ENCODE measurements around the gene CD200R1L. TPM values are rescaled to one million over a fixed set of nuclear protein-coding genes. Genes with fewer than 3 reads are reported as not detected.

Gene CD200R1L, protein sequence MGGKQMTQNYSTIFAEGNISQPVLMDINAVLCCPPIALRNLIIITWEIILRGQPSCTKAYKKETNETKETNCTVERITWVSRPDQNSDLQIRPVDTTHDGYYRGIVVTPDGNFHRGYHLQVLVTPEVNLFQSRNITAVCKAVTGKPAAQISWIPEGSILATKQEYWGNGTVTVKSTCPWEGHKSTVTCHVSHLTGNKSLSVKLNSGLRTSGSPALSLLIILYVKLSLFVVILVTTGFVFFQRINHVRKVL
- not detected in 2 replicates for polyA plus RNA-seq (2011; rRNA removed)
- polyA minus RNA-seq (2011; rRNA and poly(A)+ RNA removed), result not detected in 2 replicates

DNA sequence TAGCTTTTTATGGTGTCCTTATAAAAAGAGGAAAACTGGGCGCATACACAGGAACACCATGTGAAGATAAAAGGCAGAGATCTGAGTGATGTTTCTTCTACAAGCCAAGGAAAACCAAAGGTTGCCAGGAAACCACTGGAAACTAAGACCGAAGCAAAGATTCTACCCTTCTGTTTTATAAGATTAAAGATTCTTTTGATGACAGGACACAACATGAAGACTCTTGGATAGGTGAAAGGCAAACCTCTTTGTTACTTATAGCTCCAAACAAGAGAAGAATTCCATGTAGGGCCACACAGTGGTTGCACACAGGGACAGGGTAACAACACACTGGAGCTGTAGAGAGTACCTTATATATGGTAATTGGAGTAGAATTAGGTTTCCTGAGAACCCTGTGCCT lies at the start of gene CD200R1L:
TSS of gene CD200R1L (minus strand) at position 101 of the 400 bp plus-strand sequence. CDS start 17,497 bp downstream, outside the sequence.
- no peaks in the 10 kb centered on the region for H3K9me3 ChIP-seq (ENCODE audit: control insufficient read depth, insufficient read depth, low read length)
- TF ChIP-seq, protein P1, sequence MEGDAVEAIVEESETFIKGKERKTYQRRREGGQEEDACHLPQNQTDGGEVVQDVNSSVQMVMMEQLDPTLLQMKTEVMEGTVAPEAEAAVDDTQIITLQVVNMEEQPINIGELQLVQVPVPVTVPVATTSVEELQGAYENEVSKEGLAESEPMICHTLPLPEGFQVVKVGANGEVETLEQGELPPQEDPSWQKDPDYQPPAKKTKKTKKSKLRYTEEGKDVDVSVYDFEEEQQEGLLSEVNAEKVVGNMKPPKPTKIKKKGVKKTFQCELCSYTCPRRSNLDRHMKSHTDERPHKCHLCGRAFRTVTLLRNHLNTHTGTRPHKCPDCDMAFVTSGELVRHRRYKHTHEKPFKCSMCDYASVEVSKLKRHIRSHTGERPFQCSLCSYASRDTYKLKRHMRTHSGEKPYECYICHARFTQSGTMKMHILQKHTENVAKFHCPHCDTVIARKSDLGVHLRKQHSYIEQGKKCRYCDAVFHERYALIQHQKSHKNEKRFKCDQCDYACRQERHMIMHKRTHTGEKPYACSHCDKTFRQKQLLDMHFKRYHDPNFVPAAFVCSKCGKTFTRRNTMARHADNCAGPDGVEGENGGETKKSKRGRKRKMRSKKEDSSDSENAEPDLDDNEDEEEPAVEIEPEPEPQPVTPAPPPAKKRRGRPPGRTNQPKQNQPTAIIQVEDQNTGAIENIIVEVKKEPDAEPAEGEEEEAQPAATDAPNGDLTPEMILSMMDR (IDR thresholded peaks at IDR 0.05; ENCODE audit: low read depth, low read length), result no peak
- no peak within 1 kb of the TSS for H3K4me3 ChIP-seq (ENCODE audit: low read depth, low read length)
- H3K27me3 ChIP-seq (ENCODE audit: control insufficient read depth, insufficient read depth, low read length), result peaks cover 7% of the 10 kb centered on the region
- no peak within 1 kb of the TSS for H3K27ac ChIP-seq (ENCODE audit: low read depth, low read length)
- DNase-seq (ENCODE audit: low read depth, low spot score), result no peak
- ChIA-PET CTCF (interaction anchor here (0.6 to 1.6 kb wide), 3 partner anchors 39 to 132 kb away, joined by 3 to 5 read pairs (median 3); no protein-coding TSS in a partner anchor), POLR2A (no interaction called here)

DNA sequence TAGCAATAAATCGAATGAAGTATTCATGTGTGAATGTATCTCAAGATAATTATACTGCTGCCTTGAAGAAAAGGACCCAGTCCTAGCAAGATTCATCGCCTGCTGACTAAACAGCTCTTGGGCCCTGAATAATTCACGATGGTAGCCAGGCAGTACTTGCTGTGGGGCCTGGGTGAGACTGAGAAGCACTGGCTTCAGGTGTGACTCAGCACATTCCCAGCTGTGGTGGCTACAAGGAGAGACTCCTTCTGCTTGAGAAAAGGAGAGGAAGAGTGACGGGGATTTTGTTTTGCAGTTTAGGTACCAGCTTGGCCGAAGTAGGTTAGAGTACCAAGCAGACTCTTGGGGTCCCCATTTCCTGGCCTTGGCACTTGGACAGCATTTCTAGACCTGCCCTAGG lies 47.6 kb upstream of the CD200R1L start:
- Histone ChIP-seq H3K4me3 (ENCODE audit: low read depth, low read length) (no peak overlapping the region), H3K27ac (ENCODE audit: low read depth, low read length) (no peak overlapping the region), H3K27me3 (ENCODE audit: control insufficient read depth, insufficient read depth, low read length) (no peaks in the 10 kb centered on the region), H3K9me3 (ENCODE audit: control insufficient read depth, insufficient read depth, low read length) (no peaks in the 10 kb centered on the region)
- CTCF ChIA-PET, result no interaction called here
- DNase-seq (ENCODE audit: low read depth, low spot score), result peak; percentile 4
- TF ChIP-seq, protein P1 (IDR thresholded peaks at IDR 0.05; ENCODE audit: low read depth, low read length), result no peak
- POLR2A ChIA-PET, result no interaction called here

DNA sequence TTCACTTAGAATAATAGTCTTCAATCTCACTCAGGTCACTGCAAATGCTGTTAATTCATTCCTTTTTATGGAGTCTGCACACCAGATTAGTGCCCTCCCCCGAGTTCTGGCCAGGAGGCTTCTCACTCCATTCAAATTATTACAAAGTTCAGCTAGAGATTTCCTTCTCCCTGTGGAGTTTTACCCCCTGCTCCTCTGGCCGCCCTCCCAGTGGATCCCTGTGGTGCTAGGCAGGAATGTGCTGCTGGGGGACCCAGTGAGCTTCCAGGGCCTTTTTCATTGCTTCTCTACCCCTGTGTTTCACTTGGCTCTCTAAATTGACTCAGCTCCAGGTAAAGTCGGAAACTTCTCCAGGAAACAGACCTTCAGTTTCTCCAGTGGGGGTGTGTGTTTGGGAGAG lies 42.7 kb upstream of the CD200R1L start:
- CTCF ChIA-PET, result no interaction called here
- no peak overlapping the region for H3K27ac ChIP-seq (ENCODE audit: low read depth, low read length)
- POLR2A ChIA-PET, result no interaction called here
- no peaks in the 10 kb centered on the region; the same call in 1 of the 2 replicates for H3K9me3 ChIP-seq (ENCODE audit: control insufficient read depth, insufficient read depth, low read length)
- H3K27me3 ChIP-seq (ENCODE audit: control insufficient read depth, insufficient read depth, low read length), result no peaks in the 10 kb centered on the region
- TF ChIP-seq, protein P1 (IDR thresholded peaks at IDR 0.05; ENCODE audit: low read depth, low read length), result no peak
- no peak overlapping the region for H3K4me3 ChIP-seq (ENCODE audit: low read depth, low read length)
- DNase-seq (ENCODE audit: low read depth, low spot score), result no peak

DNA sequence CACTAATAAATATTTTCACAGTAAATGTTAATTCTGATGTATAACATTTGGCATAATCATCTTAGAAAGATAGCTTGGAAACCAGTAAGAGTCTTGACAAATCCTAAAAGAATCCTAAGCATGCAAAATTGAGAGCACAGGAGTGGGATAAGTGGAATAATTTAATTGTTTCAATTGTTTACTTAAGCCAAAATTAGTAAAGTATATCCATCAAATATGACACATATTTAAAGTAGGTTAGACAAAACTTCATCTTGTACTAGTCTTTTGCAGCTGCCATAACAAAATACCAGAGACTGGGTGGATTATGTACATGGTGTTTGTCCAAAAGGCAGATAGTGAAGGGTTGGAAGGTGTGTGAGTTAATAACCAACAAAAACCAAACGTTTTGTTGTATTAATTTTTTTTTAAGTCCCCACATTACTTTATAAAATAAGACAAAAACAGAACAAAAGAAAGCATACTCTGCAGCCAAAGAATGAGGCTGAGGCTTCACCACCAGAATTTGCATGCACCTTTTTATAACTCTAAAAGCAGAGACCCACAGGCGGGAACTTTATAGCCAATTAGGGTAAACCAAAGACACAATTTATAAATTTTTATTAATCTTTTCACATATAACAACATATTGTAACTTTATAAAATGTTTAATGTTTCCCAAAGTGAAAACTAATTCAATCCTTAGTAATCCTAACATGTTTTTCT lies 41.9 kb upstream of the CD200R1L start:
- no peaks in the 10 kb centered on the region; the same call in 1 of the 2 replicates for H3K9me3 ChIP-seq (ENCODE audit: control insufficient read depth, insufficient read depth, low read length)
- ChIA-PET CTCF (no interaction called here), POLR2A (no interaction called here)
- H3K27me3 ChIP-seq (ENCODE audit: control insufficient read depth, insufficient read depth, low read length), result no peaks in the 10 kb centered on the region
- no peak overlapping the region for H3K4me3 ChIP-seq (ENCODE audit: low read depth, low read length)
- no peak overlapping the region for H3K27ac ChIP-seq (ENCODE audit: low read depth, low read length)
- TF ChIP-seq, protein P1 (IDR thresholded peaks at IDR 0.05; ENCODE audit: low read depth, low read length), result no peak
- DNase-seq (ENCODE audit: low read depth, low spot score), result no peak

DNA sequence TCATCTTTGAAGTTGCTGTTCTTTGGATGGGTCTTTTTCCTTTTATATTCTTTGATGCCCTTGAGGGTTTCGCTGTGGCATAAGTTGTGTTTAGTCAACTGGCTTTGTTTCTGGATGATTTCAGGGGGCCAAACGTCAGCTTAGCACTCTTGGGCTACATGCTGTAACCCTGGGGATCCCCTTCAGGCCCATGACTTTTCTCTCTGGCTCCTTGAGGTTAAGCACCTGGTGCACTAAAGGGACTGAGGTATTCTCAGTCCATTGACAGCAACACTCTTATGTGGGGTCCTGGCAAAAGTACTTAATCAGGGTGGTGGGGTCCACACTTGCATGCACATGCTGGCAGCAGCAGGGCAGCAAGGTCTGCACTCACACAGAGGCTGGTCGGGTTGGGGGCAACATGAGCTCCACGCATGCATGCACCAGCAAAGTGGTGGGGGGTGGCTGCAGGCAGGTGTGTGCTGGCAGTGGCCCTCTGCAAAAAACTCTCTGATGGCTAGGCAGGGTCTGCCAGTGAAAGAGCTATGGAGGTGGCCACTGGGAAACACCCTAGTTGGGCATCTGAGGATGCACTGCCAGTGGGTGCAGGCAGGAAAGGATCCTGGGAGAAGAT lies 38.1 kb upstream of the CD200R1L start:
- no peak for DNase-seq (ENCODE audit: low read depth, low spot score)
- Histone ChIP-seq H3K27ac (ENCODE audit: low read depth, low read length) (no peak overlapping the region), H3K9me3 (ENCODE audit: control insufficient read depth, insufficient read depth, low read length) (no peaks in the 10 kb centered on the region; the same call in 1 of the 2 replicates), H3K4me3 (ENCODE audit: low read depth, low read length) (no peak overlapping the region), H3K27me3 (ENCODE audit: control insufficient read depth, insufficient read depth, low read length) (no peaks in the 10 kb centered on the region)
- POLR2A ChIA-PET, result no interaction called here
- TF ChIP-seq, protein P1 (IDR thresholded peaks at IDR 0.05; ENCODE audit: low read depth, low read length), result no peak
- CTCF ChIA-PET, result no interaction called here
